ENCODE results near the gene KLF7. TPM values are rescaled to one million over a fixed set of nuclear protein-coding genes. Genes with fewer than 3 reads are reported as not detected.
A peak's percentile ranks its signal among the peaks of the same experiment; 100 is the strongest.

The KLF7 gene
- total RNA-seq, 2 experiments from 2014 or later, result 24.1 to 29.5 TPM

- POLR2A ChIA-PET, result no interaction called here
- Mint-ChIP-seq H3K4me1 (ENCODE audit: low read depth) (peaks cover 10% of the 10 kb centered on the region), H3K27me3 (peaks cover 2% of the 10 kb centered on the region), H3K36me3 (no peaks in the 10 kb centered on the region), H3K27ac (no peak overlapping the region), H3K9me3 (no peaks in the 10 kb centered on the region), H3K4me3 (no peak overlapping the region)
- intact Hi-C loops (cut with micrococcal nuclease), result no loop called here
- CTCF ChIA-PET, result no interaction called here
- DNase-seq, result no peak
Observed at GRCh38 chr2:207067473-207067872, 98.3 kb downstream of the KLF7 start.

GRCh38 chr2:207066791-207067460, 98.8 kb downstream of the KLF7 start:
- CTCF ChIA-PET, result no interaction called here
- H3K36me3 Mint-ChIP-seq, result no peaks in the 10 kb centered on the region

GRCh38 chr2:207066166-207066565, 99.6 kb downstream of the KLF7 start:
- Mint-ChIP-seq H3K4me3 (no peak overlapping the region), H3K9me3 (no peaks in the 10 kb centered on the region), H3K36me3 (no peaks in the 10 kb centered on the region), H3K27ac (no peak overlapping the region), H3K4me1 (ENCODE audit: low read depth) (peaks cover 7% of the 10 kb centered on the region), H3K27me3 (peaks cover 2% of the 10 kb centered on the region)
- POLR2A ChIA-PET, result no interaction called here
- CTCF ChIA-PET, result no interaction called here
- no peak for DNase-seq
- intact Hi-C loops (cut with micrococcal nuclease), result no loop called here

More at GRCh38 chr2:207066791-207067460, 98.8 kb downstream of the KLF7 start:
- Mint-ChIP-seq H3K27ac (no peak overlapping the region), H3K4me3 (no peak overlapping the region), H3K9me3 (no peaks in the 10 kb centered on the region), H3K27me3 (peaks cover 2% of the 10 kb centered on the region), H3K4me1 (ENCODE audit: low read depth) (peaks cover 7% of the 10 kb centered on the region)
- POLR2A ChIA-PET, result no interaction called here
- intact Hi-C loops (cut with micrococcal nuclease), result no loop called here
- DNase-seq, result no peak

- Mint-ChIP-seq H3K27me3 (no peaks in the 10 kb centered on the region), H3K9me3 (no peaks in the 10 kb centered on the region), H3K4me1 (ENCODE audit: low read depth) (peaks cover 7% of the 10 kb centered on the region), H3K36me3 (no peaks in the 10 kb centered on the region), H3K27ac (no peak overlapping the region), H3K4me3 (no peak overlapping the region)
- intact Hi-C loops (cut with micrococcal nuclease), result no loop called here
- no peak for DNase-seq
- CTCF ChIA-PET, result interaction anchor here (1.0 kb wide), 1 partner anchor 10 kb away, joined by 5 read pairs; no protein-coding TSS in a partner anchor
- POLR2A ChIA-PET, result interaction anchor here (1.1 kb wide), 1 partner anchor 10 kb away, joined by 4 read pairs; no protein-coding TSS in a partner anchor
Observed at GRCh38 chr2:207064128-207064690, 101.5 kb downstream of the KLF7 start.

GRCh38 chr2:207061181-207061580, 104.6 kb downstream of the KLF7 start:
- no peak for DNase-seq
- ChIA-PET POLR2A (interaction anchor here (0.6 kb wide), 1 partner anchor 1308 kb away, joined by 3 read pairs; no protein-coding TSS in a partner anchor), CTCF (interaction anchor here (1.0 kb wide), 1 partner anchor 261 kb away, joined by 4 read pairs; no protein-coding TSS in a partner anchor)
- Mint-ChIP-seq H3K9me3 (no peaks in the 10 kb centered on the region), H3K36me3 (no peaks in the 10 kb centered on the region), H3K27me3 (peaks cover 7% of the 10 kb centered on the region), H3K4me3 (no peak overlapping the region), H3K27ac (no peak overlapping the region), H3K4me1 (ENCODE audit: low read depth) (no peaks in the 10 kb centered on the region)
- intact Hi-C loops (cut with micrococcal nuclease), result no loop called here

GRCh38 chr2:207055257-207055656, 110.5 kb downstream of the KLF7 start:
- Mint-ChIP-seq H3K9me3 (no peaks in the 10 kb centered on the region), H3K27ac (no peak overlapping the region), H3K36me3 (no peaks in the 10 kb centered on the region), H3K4me3 (no peak overlapping the region), H3K27me3 (peaks cover 7% of the 10 kb centered on the region), H3K4me1 (ENCODE audit: low read depth) (no peaks in the 10 kb centered on the region)
- no peak for DNase-seq
- intact Hi-C loops (cut with micrococcal nuclease), result no loop called here
- ChIA-PET CTCF (interaction anchor here (0.6 kb wide), 1 partner anchor 10 kb away, joined by 3 read pairs; no protein-coding TSS in a partner anchor), POLR2A (interaction anchor here (0.7 kb wide), 1 partner anchor 442 kb away, joined by 3 read pairs; no protein-coding TSS in a partner anchor)

- no peak overlapping the region for H3K27ac Mint-ChIP-seq
- no peak for DNase-seq
- intact Hi-C loops (cut with micrococcal nuclease), result no loop called here
- no peaks in the 10 kb centered on the region for H3K9me3 Mint-ChIP-seq
- H3K4me1 Mint-ChIP-seq (ENCODE audit: low read depth), result no peaks in the 10 kb centered on the region
- H3K4me3 Mint-ChIP-seq, result no peak overlapping the region
- ChIA-PET POLR2A (no interaction called here), CTCF (no interaction called here)
- peaks cover 7% of the 10 kb centered on the region for H3K27me3 Mint-ChIP-seq
- no peaks in the 10 kb centered on the region for H3K36me3 Mint-ChIP-seq
Observed at GRCh38 chr2:207054521-207054920, 111.2 kb downstream of the KLF7 start.

GRCh38 chr2:207051385-207051965, 114.3 kb downstream of the KLF7 start:
- no peak for DNase-seq
- no peaks in the 10 kb centered on the region for H3K9me3 Mint-ChIP-seq
- H3K27ac Mint-ChIP-seq, result no peak overlapping the region
- H3K36me3 Mint-ChIP-seq, result no peaks in the 10 kb centered on the region
- peaks cover 9% of the 10 kb centered on the region for H3K4me1 Mint-ChIP-seq (ENCODE audit: low read depth)
- peaks cover 2% of the 10 kb centered on the region for H3K27me3 Mint-ChIP-seq
- ChIA-PET POLR2A (no interaction called here), CTCF (no interaction called here)
- H3K4me3 Mint-ChIP-seq, result no peak overlapping the region
- intact Hi-C loops (cut with micrococcal nuclease), result no loop called here

GRCh38 chr2:207049122-207049521, 116.6 kb downstream of the KLF7 start:
- Mint-ChIP-seq H3K4me1 (ENCODE audit: low read depth) (peaks cover 12% of the 10 kb centered on the region), H3K9me3 (no peaks in the 10 kb centered on the region), H3K36me3 (no peaks in the 10 kb centered on the region), H3K4me3 (no peak overlapping the region), H3K27ac (no peak overlapping the region), H3K27me3 (no peaks in the 10 kb centered on the region)
- intact Hi-C loops (cut with micrococcal nuclease), result loop anchor here (5.0 kb wide), 1 partner anchor 193 kb away; no protein-coding TSS in a partner anchor
- DNase-seq, result no peak
- POLR2A ChIA-PET, result no interaction called here
- CTCF ChIA-PET, result interaction anchor here (0.6 to 0.9 kb wide), 3 partner anchors 293 to 540 kb away, joined by 3 to 6 read pairs (median 3); no protein-coding TSS in a partner anchor

GRCh38 chr2:207048416-207048815, 117.3 kb downstream of the KLF7 start:
- ChIA-PET POLR2A (no interaction called here), CTCF (interaction anchor here (0.8 kb wide), 1 partner anchor 424 kb away, joined by 6 read pairs; no protein-coding TSS in a partner anchor)
- intact Hi-C loops (cut with micrococcal nuclease), result loop anchor here (5.0 kb wide), 1 partner anchor 194 kb away; no protein-coding TSS in a partner anchor
- Mint-ChIP-seq H3K27me3 (no peaks in the 10 kb centered on the region), H3K27ac (no peak overlapping the region), H3K9me3 (no peaks in the 10 kb centered on the region), H3K36me3 (no peaks in the 10 kb centered on the region), H3K4me3 (no peak overlapping the region), H3K4me1 (ENCODE audit: low read depth) (peaks cover 12% of the 10 kb centered on the region)
- no peak for DNase-seq

- H3K9me3 Mint-ChIP-seq, result no peaks in the 10 kb centered on the region
- POLR2A ChIA-PET, result interaction anchor here (1.0 kb wide), 1 partner anchor 119 kb away, joined by 3 read pairs; the partner anchor contains the start of gene KLF7
- peak overlapping the region; percentile 1 for H3K27ac Mint-ChIP-seq
- no peak overlapping the region for H3K4me3 Mint-ChIP-seq
- peak; percentile 41 for DNase-seq
- peaks cover 12% of the 10 kb centered on the region for H3K4me1 Mint-ChIP-seq (ENCODE audit: low read depth)
- no peaks in the 10 kb centered on the region for H3K27me3 Mint-ChIP-seq
- intact Hi-C loops (cut with micrococcal nuclease), result loop anchor here (1.0 to 5.0 kb wide), 4 partner anchors 28 to 427 kb away; no protein-coding TSS in a partner anchor
- CTCF ChIA-PET, result interaction anchor here (0.6 to 1.7 kb wide), 10 partner anchors 26 to 490 kb away, joined by 3 to 15 read pairs (median 3); no protein-coding TSS in a partner anchor
- no peaks in the 10 kb centered on the region for H3K36me3 Mint-ChIP-seq
Observed at GRCh38 chr2:207046724-207047123, 119.0 kb downstream of the KLF7 start.

GRCh38 chr2:207045531-207045930, 120.2 kb downstream of the KLF7 start:
- DNase-seq, result no peak
- Mint-ChIP-seq H3K9me3 (no peaks in the 10 kb centered on the region), H3K27ac (no peak overlapping the region), H3K36me3 (no peaks in the 10 kb centered on the region), H3K4me1 (ENCODE audit: low read depth) (peaks cover 12% of the 10 kb centered on the region), H3K27me3 (peaks cover 4% of the 10 kb centered on the region), H3K4me3 (no peak overlapping the region)
- POLR2A ChIA-PET, result no interaction called here
- intact Hi-C loops (cut with micrococcal nuclease), result loop anchor here (5.0 kb wide), 1 partner anchor 197 kb away; no protein-coding TSS in a partner anchor
- CTCF ChIA-PET, result interaction anchor here (1.2 to 1.7 kb wide), 3 partner anchors 10 to 427 kb away, joined by 3 to 15 read pairs (median 4); no protein-coding TSS in a partner anchor

All from activated CD4-positive, alpha-beta memory T cell treated with anti-CD3 and anti-CD28 coated beads for 36 hours (primary cell).